DMS 273 (cell line): ENCODE results near the gene CGB3.
"Not testable (repeated sequence)": the region's sequence is repeated elsewhere in the genome, so short reads cannot be mapped to it uniquely, and the experiment has no call there.

Experiments
- DNase-seq: peaks from one replicate; lab custom pipeline; 2025; ENCODE audit not compliant: unreplicated experiment; lab: John Stamatoyannopoulos, UW

The CGB3 gene

GRCh38 chr19:49042666-49043065 is 18.5 kb upstream of the CGB3 start:
- not testable (repeated sequence) for DNase-seq

- DNase-seq: no peak
Measured at GRCh38 chr19:49042177-49042576, 18.0 kb upstream of the CGB3 start.

GRCh38 chr19:49039736-49040135 is 15.6 kb upstream of the CGB3 start:
- not testable (repeated sequence) for DNase-seq

- DNase-seq: not testable (repeated sequence)
Measured at GRCh38 chr19:49038557-49039276, 14.6 kb upstream of the CGB3 start.

GRCh38 chr19:49038111-49038510 is 14.0 kb upstream of the CGB3 start:
- not testable (repeated sequence) for DNase-seq

GRCh38 chr19:49036815-49037214 is 12.7 kb upstream of the CGB3 start, which contains the start of gene CGB1:
Gene CGB1 (minus strand): TSS chr19:49036895. CDS start chr19:49036711, 184 bp downstream.
- peak; percentile 79 for DNase-seq

GRCh38 chr19:49031642-49032301 is 7.6 kb upstream of the CGB3 start, which contains the start of gene CGB2:
Gene CGB2 (plus strand): TSS chr19:49031890. CDS start chr19:49032096, 206 bp downstream.
- DNase-seq: peak; percentile 81

- DNase-seq: not testable (repeated sequence)
Measured at GRCh38 chr19:49030323-49030722, 6.2 kb upstream of the CGB3 start.

- not testable (repeated sequence) for DNase-seq
Measured at GRCh38 chr19:49029749-49030148, 5.6 kb upstream of the CGB3 start.

GRCh38 chr19:49028686-49029085 is 4.6 kb upstream of the CGB3 start:
- not testable (repeated sequence) for DNase-seq

- not testable (repeated sequence) for DNase-seq
Measured at GRCh38 chr19:49025599-49025998, 1.5 kb upstream of the CGB3 start.

GRCh38 chr19:49025088-49025487 is 955 bp upstream of the CGB3 start:
- DNase-seq: not testable (repeated sequence)

GRCh38 chr19:49022116-49022515 is 2.0 kb downstream of the CGB3 start:
- no peak for DNase-seq

- peak; percentile 37 for DNase-seq
Measured at GRCh38 chr19:49020931-49021895, 2.9 kb downstream of the CGB3 start.

GRCh38 chr19:49020342-49020741 is 3.8 kb downstream of the CGB3 start:
- peak; percentile 39 for DNase-seq

GRCh38 chr19:49019242-49019932 is 4.7 kb downstream of the CGB3 start:
- peak; percentile 80 for DNase-seq

GRCh38 chr19:49018388-49019241 is 5.5 kb downstream of the CGB3 start:
- DNase-seq: peak; percentile 56

- peak; percentile 92 for DNase-seq
Measured at GRCh38 chr19:49017666-49018351, 6.3 kb downstream of the CGB3 start.
